IPS DF 19.7 (cell line): ENCODE results near the gene DOLPP1.

Source experiments
- DNase-seq: peaks from one replicate; pipeline ENCODE4 v3.0.0-alpha.2; 2013; ENCODE audit warnings: low read depth, low spot score

Gene DOLPP1

DNA sequence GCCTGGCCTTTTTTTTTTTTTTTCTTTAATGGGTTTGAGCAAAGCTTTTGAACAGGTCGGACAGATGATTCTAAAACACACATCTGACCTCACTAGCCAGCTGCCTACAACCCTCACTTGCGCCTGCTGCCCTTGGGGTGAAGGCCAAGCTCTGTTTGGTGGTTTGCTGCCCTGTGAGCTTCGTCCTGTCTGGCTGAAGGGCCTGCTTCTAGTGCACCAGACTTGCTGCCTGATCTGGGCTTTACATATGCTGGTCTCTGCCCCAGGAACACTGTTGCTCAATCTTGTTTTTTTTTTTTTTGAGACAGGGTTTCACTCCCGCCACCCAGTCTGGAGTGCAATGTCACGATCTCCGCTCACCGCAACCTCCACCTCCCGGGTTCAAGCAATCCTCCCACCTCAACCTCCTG lies 16.4 kb upstream of the DOLPP1 start:
- DNase-seq, result no peak

DNA sequence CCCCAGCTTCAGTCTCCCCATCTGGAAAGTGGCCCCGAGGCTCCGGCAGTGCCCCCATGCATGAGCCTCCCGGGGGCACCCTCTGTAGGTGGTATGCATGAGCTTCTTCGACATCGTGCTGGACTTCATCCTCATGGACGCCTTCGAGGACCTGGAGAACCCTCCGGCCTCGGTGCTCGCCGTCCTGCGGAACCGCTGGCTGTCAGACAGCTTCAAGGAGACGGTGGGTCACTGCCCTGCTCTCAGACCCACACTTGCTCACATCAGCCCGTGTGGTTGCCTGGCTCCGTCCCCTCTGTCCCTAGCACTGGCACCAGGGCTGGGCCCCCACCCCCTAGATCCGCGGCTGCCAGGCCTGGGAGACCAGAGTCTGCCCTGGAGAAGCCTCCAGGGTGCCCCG lies 12.8 kb upstream of the DOLPP1 start:
- DNase-seq, result no peak

DNA sequence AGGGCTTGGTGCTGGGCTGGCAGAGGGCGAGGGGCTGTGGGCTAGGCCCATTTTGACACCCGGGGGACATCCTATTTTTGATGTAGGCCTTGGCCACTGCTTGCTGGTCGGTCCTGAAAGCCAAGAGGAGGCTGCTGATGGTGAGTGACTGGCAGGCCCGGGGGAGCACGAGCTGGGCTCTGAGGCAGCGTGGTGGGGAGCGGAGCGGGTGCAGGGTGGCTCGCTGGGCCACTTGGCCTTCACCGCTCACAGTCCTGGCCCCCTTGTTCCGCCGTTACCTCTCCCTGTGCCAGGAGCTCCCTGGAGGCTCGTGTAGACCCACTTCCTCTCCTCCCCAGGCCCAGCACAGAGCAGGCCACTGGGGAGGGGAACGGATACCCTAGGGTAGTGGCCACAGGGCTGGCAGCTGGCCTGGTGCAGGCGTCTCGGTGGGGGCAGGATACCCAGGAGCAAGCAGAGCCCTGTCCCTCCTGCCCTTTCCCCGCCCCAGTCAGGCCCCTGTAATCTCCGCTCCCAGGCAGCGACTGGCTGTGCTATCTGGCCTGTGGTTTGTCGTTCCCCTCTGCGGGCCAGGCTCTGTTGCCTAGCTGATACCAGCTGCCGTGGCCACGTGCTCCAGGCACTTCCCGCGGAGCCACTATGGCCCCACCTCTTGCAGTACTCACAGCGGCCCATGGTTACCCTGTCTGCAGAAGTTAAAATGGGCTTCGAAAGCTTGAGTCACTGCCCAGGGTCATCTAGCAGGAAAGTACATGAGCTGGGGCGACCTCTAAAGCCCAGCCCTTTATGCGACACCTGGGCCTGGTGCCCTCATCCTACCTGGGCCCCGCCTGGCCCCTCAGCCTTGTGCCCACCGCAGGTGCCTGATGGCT lies 11.7 kb upstream of the DOLPP1 start:
- DNase-seq, result no peak

DNA sequence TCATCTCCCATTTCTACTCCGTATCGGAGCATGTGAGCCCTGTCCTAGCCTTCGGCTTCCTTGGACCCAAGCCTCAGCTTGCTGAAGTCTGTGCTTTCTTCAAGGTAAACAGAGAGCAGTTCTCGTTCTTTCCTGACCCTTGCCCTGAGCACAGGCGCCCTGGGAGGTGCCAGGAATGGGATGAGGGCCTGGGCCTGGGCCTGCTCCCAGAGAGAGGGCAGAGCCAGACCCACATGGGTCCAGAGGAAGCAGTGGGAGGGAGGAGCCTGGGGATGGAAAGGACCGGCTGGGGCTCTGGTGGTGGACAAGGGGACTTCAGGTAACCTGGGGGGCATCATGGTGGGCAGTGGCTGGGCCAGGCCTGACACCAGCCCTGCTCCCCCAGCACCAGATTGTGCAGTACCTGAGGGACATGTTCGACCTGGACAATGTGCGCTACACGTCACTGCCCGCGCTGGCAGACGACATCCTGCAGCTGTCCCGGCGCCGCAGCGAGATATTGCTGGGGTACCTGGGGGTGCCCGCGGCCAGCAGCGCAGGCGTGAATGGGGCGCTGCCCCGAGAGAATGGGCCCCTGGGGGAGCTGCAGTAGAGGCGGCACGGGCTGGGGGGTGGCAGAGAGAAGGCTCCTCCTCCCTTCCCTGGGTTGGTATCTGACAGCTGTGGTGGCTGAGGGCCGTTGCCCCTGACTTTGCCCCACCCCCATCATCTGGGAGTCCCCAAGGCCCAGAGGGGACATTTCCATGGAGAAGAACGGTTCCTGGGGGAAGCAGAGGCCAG lies 10.9 kb upstream of the DOLPP1 start:
- DNase-seq, result no peak

DNA sequence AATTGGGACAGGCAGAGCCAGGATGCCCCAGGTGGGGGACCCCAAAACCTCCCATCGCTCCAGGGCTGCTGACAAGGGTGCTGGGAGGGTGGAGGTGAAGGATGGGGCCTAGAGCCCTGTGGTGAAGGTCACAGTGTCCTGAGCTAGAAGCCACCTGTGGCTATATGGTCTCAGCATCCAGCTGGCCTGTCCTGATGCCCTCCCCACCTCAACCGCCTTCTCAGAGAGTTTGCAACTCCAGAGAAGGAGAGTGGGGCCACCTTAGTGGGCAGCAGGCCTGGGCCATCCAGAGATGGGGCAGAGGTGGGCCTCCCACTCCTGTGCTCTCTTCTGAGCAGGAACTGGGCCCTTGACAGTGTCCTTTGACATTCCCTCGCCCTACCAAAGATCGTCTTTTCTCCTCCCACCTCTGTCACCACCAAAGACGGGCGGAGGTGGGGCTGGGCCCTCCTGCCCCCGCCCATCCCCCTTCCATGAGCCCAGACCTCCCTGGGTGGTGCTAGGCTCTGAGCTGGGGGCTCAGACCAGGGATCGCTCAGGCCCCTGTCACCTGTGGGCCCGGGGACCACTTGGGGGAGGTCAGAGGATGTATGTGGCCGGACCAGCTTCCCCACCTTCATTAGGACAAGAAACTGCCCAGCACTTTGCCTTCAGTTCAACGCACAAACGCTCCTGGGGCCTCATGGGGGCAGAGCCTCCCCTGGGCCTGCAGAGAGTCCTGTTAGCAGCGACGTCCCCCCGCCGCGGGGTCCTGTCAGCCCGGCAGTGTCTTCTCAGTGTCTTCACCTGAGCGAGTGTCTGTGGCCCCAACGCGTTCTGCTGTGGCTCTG lies 10.0 kb upstream of the DOLPP1 start:
- DNase-seq, result no peak

DNA sequence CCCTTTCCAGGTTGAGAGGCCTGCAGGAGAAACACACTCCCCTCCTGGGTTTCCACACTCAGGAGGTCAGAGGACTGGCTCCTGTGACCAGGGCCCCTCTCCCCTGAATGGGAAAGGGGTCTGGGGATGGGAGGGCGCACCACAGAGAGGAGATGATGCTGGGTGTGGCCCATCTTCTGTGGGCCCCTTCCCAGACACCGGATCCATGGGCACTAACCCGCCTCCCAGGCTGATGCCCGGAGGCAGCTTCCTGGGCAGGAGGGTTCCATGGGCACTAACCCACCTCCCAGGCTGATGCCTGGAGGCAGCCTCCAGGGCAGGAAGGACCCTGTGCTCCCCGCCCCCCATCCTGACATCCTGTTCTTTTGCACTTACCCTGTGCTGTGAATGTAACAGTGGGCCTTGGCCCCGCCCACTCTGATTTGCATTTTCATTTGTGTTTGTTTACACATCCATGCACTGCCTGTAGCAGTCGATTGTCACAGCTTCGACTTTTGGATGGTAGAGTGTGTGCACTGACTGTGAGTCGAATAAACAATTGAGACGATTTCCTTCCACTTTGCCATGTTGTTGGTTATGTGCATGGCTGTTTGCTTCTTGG lies 9.3 kb upstream of the DOLPP1 start:
- peak; percentile 79 for DNase-seq

DNA sequence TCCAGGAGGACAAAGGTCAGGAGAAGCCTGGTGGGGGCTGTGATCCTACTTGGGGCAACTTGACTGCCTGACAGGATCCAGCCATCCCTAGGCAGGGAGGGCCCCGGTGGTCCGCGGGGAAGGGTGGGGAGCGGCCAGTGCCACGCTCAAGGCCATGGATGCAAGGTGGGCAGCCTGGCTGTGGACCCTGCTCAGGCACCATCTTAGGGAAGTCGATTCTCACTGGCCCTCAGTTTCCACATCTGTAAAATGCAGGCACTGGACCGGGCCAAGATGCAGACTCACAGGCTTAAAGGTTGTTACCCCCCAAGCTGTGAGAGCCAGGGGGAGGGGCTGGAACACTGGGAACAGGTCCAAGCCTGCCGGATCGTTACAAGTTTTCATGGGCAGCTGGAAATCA lies 8.7 kb upstream of the DOLPP1 start:
- no peak for DNase-seq

DNA sequence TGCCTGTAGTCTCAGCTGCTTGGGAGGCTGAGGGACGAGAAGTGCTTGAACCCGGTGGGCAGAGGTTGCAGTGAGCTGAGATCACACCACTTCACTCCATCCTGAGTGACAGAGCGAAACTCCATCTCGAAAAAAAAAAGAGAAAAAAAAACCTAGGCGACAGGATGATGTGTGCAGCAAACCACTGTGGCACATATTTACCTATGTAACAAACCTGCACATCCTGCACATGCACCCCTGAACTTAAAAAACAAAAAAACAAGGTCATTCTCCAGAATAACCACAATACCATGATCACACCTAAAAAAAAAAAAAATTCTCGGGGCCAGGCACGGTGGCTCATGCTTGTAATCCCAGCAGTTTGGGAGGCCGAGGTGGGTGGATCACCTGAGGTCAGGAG lies 7.5 kb upstream of the DOLPP1 start:
- no peak for DNase-seq

DNA sequence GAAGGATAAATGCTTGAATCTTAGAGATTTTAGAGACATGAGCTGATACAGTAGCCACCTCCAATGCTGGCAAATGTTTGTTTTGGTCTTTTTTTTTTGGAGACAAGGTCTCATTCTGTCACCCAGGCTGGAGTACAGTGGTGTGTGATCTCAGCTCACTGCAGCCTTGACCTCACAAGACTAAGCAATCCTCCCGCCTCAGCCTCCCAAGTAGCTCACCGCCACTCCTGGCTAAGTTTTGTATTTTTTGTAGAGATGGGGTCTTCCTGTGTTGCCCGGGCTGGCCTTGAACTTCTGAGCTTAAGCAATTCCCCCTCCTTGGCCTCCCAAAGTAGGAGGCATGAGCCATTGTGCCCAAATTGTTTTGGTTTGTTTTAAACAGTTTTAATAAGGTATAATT lies 6.8 kb upstream of the DOLPP1 start:
- DNase-seq, result no peak

DNA sequence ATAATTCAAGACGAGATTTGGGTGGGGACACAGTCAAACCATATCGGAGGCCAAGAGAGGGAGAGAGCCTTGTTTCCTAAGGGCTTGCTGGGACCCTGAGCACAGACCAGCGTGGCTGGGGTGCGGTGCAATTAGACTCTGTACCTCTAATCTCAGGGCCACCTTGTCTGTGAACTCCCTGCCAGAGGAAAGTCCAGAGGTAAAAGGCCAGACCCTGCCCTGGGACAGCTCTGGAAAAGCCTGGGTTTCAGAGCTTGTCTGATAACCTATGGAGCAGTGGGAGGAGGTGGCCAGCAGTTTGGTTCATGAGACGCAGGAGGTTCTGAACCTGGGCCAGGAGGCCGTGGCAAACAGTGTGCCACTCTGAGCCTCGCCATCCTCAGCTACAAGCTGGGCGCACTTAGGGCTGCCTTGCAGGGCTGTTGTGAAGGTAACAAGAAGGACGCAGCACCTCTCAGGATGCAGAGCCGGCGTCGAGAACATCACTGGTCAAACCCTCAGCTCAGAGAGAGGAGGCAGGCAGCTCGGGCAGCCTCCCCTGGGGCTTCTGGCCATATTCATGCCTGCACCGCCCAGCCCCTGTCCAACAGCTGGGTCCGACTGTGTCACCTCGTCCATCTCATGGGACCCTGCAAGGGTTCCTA lies 4.8 kb upstream of the DOLPP1 start:
- no peak for DNase-seq

DNA sequence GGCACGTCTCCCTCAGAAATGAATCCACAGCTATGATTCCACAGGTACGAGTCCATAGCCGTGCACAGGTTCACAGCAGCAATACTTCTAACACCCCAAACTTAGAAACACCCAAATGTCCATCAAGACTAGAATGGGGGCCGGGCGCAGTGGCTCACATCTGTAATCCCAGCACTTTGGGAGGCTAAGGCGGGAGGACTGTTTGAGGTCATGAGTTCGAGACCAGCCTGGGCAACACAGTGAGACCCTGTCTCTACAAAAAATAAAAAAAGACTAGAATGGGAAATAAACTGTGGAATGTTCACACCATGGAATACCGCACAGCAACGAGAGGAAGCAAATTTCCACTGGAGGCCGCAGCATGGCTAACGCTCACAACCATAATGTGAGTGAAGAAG lies 4.3 kb upstream of the DOLPP1 start:
- no peak for DNase-seq

DNA sequence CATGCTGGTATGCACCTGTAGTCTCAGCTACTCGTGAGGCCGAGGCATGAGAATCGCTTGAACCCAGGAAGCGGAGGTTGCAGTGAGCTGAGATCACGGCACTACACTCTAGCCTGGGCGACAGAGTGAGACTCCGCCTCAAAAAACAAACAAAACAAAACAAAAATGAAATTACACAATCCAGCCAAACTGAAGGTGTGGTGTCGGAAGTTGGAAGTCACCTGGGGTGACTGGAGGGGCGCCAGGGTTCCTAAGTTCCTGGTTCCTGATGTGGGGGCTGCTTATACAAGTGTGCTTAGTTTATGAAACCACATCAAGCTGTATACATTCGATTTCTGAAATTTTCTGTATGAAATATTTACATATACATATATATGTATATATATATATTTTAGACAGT lies 3.7 kb upstream of the DOLPP1 start:
- DNase-seq, result no peak

DNA sequence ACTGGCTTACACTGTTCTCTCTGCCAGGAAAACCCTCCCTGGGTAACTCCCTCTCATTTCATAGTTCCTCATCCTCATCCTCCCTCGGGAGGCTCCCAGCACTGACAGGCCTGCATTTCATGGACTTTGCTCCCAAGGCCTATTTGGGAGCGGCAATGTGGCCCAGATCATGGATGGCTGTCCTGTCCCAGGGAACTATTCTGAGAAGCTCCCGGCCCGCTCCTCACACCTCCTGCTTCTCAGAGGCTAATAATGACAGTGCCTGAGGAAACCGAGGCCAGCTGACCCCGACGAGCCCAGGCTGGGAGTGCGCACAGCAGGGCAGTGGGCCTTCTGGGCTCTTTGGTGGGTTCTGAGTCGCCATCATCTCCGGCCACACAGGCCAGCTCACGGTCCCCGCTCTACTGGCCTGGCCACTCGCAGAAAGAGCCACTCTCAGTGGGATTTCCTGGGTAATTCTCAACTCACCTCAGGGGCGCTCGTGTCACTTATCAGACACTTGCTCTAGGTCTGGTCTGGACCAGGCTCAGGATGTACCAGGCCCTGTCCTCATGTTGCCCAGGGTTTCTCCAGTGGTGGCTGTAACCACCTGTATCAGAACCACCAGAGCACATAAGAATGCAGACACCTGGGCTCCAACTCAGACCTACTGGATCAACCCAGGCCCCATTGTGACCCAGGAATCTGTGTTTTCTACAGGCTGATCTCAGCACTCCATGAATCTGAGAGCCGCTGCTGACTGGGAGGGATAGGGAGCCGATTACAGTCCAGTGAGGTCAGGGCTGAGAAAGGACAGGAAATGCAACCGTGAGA lies 2.0 kb upstream of the DOLPP1 start:
- no peak for DNase-seq

DNA sequence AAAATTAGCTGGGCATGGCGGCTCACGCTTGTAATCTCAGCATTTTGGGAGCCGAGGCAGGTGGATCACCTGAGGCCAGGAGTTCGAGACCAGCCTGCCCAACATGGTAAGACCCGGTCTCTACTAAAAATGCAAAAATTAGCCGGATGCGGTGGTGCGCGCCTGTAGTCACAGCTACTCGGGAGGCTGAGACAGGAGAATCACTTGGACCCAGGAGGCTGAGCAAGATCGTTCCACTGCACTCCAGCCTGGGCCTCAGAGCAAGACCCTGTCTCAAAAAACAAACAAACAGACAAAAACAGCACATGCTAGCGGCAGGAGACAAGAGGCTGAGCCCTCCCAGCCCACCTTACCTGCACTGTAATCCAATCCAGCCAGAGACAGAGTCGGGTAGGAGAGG lies 1.1 kb upstream of the DOLPP1 start:
- no peak for DNase-seq

DNA sequence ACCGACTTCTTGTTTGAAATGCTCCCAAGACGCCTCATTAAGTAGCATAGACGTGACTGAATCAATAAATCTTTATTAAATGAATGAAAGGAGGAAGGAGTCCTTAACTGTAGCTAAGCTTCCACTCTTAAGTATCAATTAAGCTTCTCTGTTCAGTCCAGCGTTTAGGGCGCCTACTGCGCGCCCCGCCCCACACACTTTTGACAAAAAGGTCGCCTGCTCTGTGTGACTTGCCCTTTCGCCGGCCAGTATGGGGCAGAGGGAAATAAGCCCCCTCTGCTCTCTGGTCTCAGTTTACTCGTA lies 662 bp upstream of the DOLPP1 start:
- no peak for DNase-seq

DNA sequence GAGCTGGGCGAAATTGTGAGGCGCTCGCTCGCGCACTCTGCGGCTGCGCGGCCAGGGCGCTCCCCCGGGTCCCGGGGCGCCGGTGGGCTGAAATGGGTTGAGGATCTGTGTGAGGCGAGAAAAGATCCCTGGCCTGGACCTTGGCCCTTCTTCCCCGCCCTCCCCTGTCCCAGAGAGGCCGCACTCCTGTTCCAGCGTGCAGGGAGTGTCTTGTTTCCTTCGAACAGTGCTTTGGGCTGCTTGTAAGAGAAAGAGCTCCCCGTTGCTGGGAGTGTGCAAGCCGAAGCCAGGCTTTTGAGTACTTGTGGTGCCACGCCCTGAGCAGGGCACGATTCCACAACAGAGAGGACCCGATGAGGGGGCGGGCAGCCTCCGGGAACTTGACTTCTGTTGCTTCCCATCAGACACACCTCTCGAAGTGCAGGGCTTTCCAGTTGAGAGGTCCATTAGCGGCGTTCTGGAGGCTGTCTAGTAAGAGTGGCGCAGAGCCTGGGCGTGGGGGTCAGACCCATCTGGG lies 535 bp downstream of the DOLPP1 start:
- no peak for DNase-seq

DNA sequence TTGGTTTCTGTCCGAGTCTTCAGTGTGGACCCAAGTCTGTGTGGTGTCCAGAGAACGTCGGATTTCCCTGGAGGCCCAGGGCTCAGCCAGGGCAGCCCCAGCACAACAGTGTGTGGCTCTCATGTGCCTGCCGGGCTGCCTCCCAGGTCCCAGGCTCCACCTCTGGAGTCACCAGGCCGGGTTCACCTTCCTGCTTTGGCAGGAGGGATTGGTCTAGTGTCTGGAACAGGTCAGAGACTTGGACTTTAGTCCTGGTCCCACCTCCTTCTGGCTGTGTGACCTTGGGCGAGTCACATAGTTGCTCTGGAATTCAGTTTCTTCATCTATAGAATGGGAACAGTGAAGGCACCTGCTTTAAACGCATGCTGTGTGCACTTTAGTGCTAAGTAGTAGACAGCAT lies 3.2 kb downstream of the DOLPP1 start:
- no peak for DNase-seq

DNA sequence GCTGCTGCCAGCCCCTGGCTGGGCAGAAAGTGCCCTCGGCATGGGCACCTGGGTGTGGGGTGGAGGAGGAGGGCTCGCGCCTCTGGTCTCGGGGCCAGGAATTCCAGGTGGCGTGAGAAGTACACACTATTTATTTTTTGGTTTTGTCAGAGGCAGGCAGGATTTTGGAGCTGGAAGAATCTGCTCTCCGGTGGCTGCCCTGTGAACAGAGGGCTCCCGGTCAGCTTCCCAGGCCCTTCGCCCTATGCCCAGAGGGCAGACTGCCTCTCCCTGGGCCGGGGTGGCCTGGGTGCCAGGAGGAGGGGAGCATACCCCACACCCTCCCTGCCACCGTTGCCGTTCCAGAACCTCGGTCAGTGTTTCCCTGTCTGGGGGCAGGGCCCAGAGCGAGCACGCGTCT lies 8.3 kb downstream of the DOLPP1 start:
- no peak for DNase-seq

DNA sequence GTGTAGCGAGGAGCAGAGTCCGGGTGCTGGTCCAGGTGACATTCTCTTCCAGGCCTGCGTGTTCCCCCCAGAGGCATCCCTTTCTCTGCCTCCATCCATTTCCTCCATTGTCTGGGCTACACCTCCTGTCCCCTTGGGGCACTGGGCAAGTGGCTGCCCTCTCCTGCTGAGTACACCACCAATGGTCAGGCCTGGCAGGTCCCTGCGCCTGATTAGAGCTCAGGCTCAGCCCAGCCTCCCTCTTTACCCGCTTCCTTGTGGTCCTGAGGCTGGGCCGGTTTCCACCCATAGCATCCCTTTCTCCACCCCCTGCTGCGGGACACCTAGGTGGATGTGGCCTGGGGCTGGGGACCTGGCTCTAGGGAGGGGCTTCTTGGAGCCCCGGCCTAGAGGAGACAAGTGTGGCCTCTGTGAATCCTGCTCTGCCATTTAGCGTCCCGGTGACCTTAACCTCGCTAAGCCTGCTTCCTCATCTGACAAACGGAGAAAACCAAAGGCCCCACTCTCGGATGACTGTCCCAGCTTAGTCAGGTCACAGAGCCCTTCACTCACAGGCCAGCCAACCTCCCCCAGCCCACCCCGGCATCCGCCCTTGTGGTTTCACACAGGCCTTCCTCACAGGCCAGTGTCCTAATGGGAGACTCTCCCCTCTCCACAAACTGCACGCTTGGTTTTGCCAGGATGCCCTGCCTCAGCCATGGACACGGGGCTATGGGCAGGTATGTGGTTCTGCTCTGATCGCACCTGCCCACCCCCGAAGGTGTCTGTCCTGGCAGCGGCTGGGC lies 12.9 kb downstream of the DOLPP1 start:
- no peak for DNase-seq
